ENCODE results near the gene VTI1B. TPM values are rescaled to one million over a fixed set of nuclear protein-coding genes. Genes with fewer than 3 reads are reported as not detected.

The VTI1B gene
- total RNA-seq, 6 donors from 2014 or later = 39.8 to 107 (median 57.5) TPM

- Histone ChIP-seq H3K36me3 (peaks cover 0 to 9% (median 4%) of the 10 kb centered on the region in 4 donors), H3K27ac (peak overlapping the region in 1 of 4 donors; percentile 97), H3K9me3 (no peaks in the 10 kb centered on the region), H3K27me3 (no peaks in the 10 kb centered on the region), H3K4me3 (peak overlapping the region; percentile 52 to 97 (median 79)), H3K4me1 (peaks cover 19 to 27% (median 24%) of the 10 kb centered on the region in 4 donors)
- ATAC-seq (ENCODE audit: low FRiP score in 2 of 2) (no peak), DNase-seq (no peak)
- 48 to 51% methylated on average over 5 of the region's 5 CpGs for WGBS, 2 donors
- no peak for TF ChIP-seq POLR2A (IDR thresholded peaks at IDR 0.05)
- TF ChIP-seq POLR2AphosphoS5 (IDR thresholded peaks at IDR 0.05) = no peak
- no peak for TF ChIP-seq EP300 (IDR thresholded peaks at IDR 0.05)
Measured at GRCh38 chr14:67673451-67673850, 981 bp downstream of the VTI1B start.

GRCh38 chr14:67668559-67668958, 5.9 kb downstream of the VTI1B start:
- ATAC-seq (ENCODE audit: low FRiP score in 2 of 2) = no peak
- H3K27me3 ChIP-seq = no peaks in the 10 kb centered on the region
- TF ChIP-seq EP300 (IDR thresholded peaks at IDR 0.05) (no peak), CTCF (IDR thresholded peaks at IDR 0.05) (no peak), POLR2A (IDR thresholded peaks at IDR 0.05) (no peak), POLR2AphosphoS5 (IDR thresholded peaks at IDR 0.05) (no peak)
- no peak overlapping the region for H3K4me3 ChIP-seq
- H3K36me3 ChIP-seq = no peaks in the 10 kb centered on the region
- DNase-seq = no peak
- no peak overlapping the region for H3K27ac ChIP-seq
- no peaks in the 10 kb centered on the region for H3K9me3 ChIP-seq
- H3K4me1 ChIP-seq = peaks cover 15 to 30% (median 20%) of the 10 kb centered on the region in 4 donors

GRCh38 chr14:67666750-67667449, 7.5 kb downstream of the VTI1B start:
- WGBS, 2 donors = 0 to 20% methylated on average over 1 of the region's 1 CpG
- DNase-seq = peak in 1 of 2 donors; percentile 27
- no peak overlapping the region for H3K27ac ChIP-seq
- peaks cover under 1 to 13% (median 8%) of the 10 kb centered on the region in 4 donors for H3K4me1 ChIP-seq
- H3K4me3 ChIP-seq = no peak overlapping the region
- H3K36me3 ChIP-seq = peaks cover 0 to 3% (median 0%) of the 10 kb centered on the region in 4 donors
- TF ChIP-seq POLR2AphosphoS5 (IDR thresholded peaks at IDR 0.05) (no peak), CTCF (IDR thresholded peaks at IDR 0.05) (peak; percentile 38 to 81 (median 62))
- no peaks in the 10 kb centered on the region for H3K9me3 ChIP-seq
- no peaks in the 10 kb centered on the region for H3K27me3 ChIP-seq
- ATAC-seq (ENCODE audit: low FRiP score in 2 of 2) = peak; percentile 57 to 84

- H3K27ac ChIP-seq = no peak overlapping the region
Measured at GRCh38 chr14:67665868-67666267, 8.6 kb downstream of the VTI1B start.

GRCh38 chr14:67663633-67664032, 10.8 kb downstream of the VTI1B start:
- no peak overlapping the region for H3K4me3 ChIP-seq
- H3K27ac ChIP-seq = no peak overlapping the region
- no peaks in the 10 kb centered on the region for H3K27me3 ChIP-seq
- no peak for TF ChIP-seq POLR2AphosphoS5 (IDR thresholded peaks at IDR 0.05)
- no peak for TF ChIP-seq POLR2A (IDR thresholded peaks at IDR 0.05)
- no peak for TF ChIP-seq EP300 (IDR thresholded peaks at IDR 0.05)
- no peak for TF ChIP-seq CTCF (IDR thresholded peaks at IDR 0.05)
- whole genome bisulfite sequencing, 2 donors = 82 to 84% methylated on average over 4 of the region's 4 CpGs
- peaks cover 0 to 25% (median 6%) of the 10 kb centered on the region in 4 donors for H3K36me3 ChIP-seq
- no peaks in the 10 kb centered on the region for H3K9me3 ChIP-seq
- no peak for ATAC-seq (ENCODE audit: low FRiP score in 2 of 2)
- H3K4me1 ChIP-seq = peaks cover 0 to 13% (median 6%) of the 10 kb centered on the region in 4 donors
- no peak for DNase-seq

More at GRCh38 chr14:67665868-67666267, 8.6 kb downstream of the VTI1B start:
- ATAC-seq (ENCODE audit: low FRiP score in 2 of 2) = peak in 1 of 2 donors; percentile 63
- H3K9me3 ChIP-seq = no peaks in the 10 kb centered on the region
- 62 to 83% methylated on average over 2 of the region's 2 CpGs for WGBS, 2 donors
- no peaks in the 10 kb centered on the region for H3K27me3 ChIP-seq
- H3K4me3 ChIP-seq = no peak overlapping the region
- DNase-seq = no peak
- no peak for TF ChIP-seq CTCF (IDR thresholded peaks at IDR 0.05)
- TF ChIP-seq EP300 (IDR thresholded peaks at IDR 0.05) = no peak
- no peak for TF ChIP-seq POLR2A (IDR thresholded peaks at IDR 0.05)
- TF ChIP-seq POLR2AphosphoS5 (IDR thresholded peaks at IDR 0.05) = no peak
- peaks cover 0 to 4% (median 0%) of the 10 kb centered on the region in 4 donors for H3K36me3 ChIP-seq
- peaks cover 0 to 13% (median 6%) of the 10 kb centered on the region in 4 donors for H3K4me1 ChIP-seq
